ENCODE data around the gene PTPRZ1. TPM values are rescaled to one million over a fixed set of nuclear protein-coding genes. Genes with fewer than 3 reads are reported as not detected.

The PTPRZ1 gene
- polyA plus RNA-seq, 2 of the 4 experiments (the other 2 are of a cell fraction): not detected

DNA sequence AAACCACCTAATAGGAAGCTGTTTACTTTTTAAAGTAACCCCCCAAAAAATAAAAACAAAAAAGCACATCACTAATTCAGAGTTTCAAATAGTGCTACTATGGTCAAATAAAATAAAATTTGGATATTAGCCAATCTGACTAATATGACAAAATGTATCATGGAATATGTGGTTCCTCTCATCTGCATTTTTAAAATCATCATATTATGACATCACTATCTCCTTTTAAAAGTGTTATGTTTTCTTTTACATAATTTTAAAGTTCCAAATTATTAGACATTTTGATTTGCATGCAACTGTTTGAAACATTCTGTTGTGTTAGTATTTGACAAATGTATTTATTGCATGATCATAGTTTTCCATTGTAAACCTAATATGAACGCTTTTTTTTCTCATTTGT lies 160.7 kb downstream of the PTPRZ1 start:
- H3K9me3 ChIP-seq: no peaks in the 10 kb centered on the region
- no peak overlapping the region for H3K4me2 ChIP-seq
- H3K4me1 ChIP-seq: no peaks in the 10 kb centered on the region
- no peak overlapping the region for H3K27ac ChIP-seq
- FAIRE-seq (no peak), ATAC-seq (no peak), DNase-seq (ENCODE audit: low read depth in 1 of 2, low spot score in 1 of 2) (no peak)
- TF ChIP-seq CHD4 (IDR thresholded peaks at IDR 0.05; ENCODE audit: borderline replicate concordance) (no peak), NR3C1 (IDR thresholded peaks at IDR 0.05) (no peak), MYC (IDR thresholded peaks at IDR 0.05; ENCODE audit: borderline replicate concordance, low read length) (no peak), EHF (CRISPR knock-in tag; IDR thresholded peaks at IDR 0.05) (no peak), ESRRA (IDR thresholded peaks at IDR 0.05; ENCODE audit: borderline replicate concordance, low read length) (no peak), SMC3 (IDR thresholded peaks at IDR 0.05) (no peak), ZFP36 (IDR thresholded peaks at IDR 0.05; ENCODE audit: borderline replicate concordance, partially characterized antibody) (no peak), NFE2L2 (conservative IDR thresholded peaks at IDR 0.05; ENCODE audit: low read length) (no peak), POLR2A (IDR thresholded peaks at IDR 0.05; ENCODE audit: low read length) (no peak), RARB (CRISPR knock-in tag; IDR thresholded peaks at IDR 0.05) (no peak), TP53 (CRISPR knock-in tag; IDR thresholded peaks at IDR 0.05) (no peak), FOSL2 (IDR thresholded peaks at IDR 0.05) (no peak), FOSL2 (CRISPR knock-in tag; IDR thresholded peaks at IDR 0.05) (no peak), CBX8 (IDR thresholded peaks at IDR 0.05) (no peak), POLR2AphosphoS2 (conservative IDR thresholded peaks at IDR 0.05; ENCODE audit: low read length) (no peak), ZSCAN20 (CRISPR knock-in tag; IDR thresholded peaks at IDR 0.05) (no peak)
- TF ChIP-seq, protein P1, sequence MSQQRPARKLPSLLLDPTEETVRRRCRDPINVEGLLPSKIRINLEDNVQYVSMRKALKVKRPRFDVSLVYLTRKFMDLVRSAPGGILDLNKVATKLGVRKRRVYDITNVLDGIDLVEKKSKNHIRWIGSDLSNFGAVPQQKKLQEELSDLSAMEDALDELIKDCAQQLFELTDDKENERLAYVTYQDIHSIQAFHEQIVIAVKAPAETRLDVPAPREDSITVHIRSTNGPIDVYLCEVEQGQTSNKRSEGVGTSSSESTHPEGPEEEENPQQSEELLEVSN (IDR thresholded peaks at IDR 0.05; ENCODE audit: borderline replicate concordance, low read depth): no peak
- TF ChIP-seq, protein P2, sequence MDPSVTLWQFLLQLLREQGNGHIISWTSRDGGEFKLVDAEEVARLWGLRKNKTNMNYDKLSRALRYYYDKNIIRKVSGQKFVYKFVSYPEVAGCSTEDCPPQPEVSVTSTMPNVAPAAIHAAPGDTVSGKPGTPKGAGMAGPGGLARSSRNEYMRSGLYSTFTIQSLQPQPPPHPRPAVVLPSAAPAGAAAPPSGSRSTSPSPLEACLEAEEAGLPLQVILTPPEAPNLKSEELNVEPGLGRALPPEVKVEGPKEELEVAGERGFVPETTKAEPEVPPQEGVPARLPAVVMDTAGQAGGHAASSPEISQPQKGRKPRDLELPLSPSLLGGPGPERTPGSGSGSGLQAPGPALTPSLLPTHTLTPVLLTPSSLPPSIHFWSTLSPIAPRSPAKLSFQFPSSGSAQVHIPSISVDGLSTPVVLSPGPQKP (IDR thresholded peaks at IDR 0.05; ENCODE audit: low read depth, low read length): no peak
- TF ChIP-seq, protein P3, sequence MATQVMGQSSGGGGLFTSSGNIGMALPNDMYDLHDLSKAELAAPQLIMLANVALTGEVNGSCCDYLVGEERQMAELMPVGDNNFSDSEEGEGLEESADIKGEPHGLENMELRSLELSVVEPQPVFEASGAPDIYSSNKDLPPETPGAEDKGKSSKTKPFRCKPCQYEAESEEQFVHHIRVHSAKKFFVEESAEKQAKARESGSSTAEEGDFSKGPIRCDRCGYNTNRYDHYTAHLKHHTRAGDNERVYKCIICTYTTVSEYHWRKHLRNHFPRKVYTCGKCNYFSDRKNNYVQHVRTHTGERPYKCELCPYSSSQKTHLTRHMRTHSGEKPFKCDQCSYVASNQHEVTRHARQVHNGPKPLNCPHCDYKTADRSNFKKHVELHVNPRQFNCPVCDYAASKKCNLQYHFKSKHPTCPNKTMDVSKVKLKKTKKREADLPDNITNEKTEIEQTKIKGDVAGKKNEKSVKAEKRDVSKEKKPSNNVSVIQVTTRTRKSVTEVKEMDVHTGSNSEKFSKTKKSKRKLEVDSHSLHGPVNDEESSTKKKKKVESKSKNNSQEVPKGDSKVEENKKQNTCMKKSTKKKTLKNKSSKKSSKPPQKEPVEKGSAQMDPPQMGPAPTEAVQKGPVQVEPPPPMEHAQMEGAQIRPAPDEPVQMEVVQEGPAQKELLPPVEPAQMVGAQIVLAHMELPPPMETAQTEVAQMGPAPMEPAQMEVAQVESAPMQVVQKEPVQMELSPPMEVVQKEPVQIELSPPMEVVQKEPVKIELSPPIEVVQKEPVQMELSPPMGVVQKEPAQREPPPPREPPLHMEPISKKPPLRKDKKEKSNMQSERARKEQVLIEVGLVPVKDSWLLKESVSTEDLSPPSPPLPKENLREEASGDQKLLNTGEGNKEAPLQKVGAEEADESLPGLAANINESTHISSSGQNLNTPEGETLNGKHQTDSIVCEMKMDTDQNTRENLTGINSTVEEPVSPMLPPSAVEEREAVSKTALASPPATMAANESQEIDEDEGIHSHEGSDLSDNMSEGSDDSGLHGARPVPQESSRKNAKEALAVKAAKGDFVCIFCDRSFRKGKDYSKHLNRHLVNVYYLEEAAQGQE (IDR thresholded peaks at IDR 0.05): no peak
- WGBS (ENCODE audit: missing lambda C conversion rate): 0% methylated on average over 1 of the region's 1 CpG
- CTCF ChIA-PET: no interaction called here
- POLR2A ChIA-PET: no interaction called here
- H3K4me3 ChIP-seq: no peak overlapping the region

DNA sequence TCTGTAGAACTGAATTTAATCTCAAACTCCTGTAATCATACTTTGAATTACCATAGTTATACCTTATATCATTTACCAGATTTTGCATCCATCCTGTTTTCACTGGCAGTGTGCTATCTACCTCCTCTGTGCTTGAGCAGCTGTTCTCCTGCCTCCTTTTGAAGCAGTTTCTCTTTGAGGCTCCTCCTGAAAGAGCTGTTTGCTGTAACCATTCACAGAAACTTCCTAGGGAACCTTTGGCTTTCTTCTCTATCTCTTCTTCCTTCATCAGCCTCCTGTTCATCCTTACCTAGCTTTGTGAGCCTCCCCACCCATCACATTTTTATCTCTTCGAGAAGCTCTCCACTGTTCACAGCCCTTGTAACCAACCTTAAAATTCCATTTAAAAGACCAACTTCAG lies 162.9 kb downstream of the PTPRZ1 start:
- ChIA-PET CTCF (no interaction called here), POLR2A (no interaction called here)
- H3K4me2 ChIP-seq: no peak overlapping the region
- no peak overlapping the region for H3K27ac ChIP-seq
- H3K4me1 ChIP-seq: no peaks in the 10 kb centered on the region
- DNase-seq (ENCODE audit: low read depth in 1 of 2, low spot score in 1 of 2): no peak
- TF ChIP-seq CEBPB (IDR thresholded peaks at IDR 0.05) (no peak), ZSCAN20 (CRISPR knock-in tag; IDR thresholded peaks at IDR 0.05) (no peak), HEYL (CRISPR knock-in tag; IDR thresholded peaks at IDR 0.05) (no peak), NR3C1 (IDR thresholded peaks at IDR 0.05) (no peak)
- TF ChIP-seq, protein P4, sequence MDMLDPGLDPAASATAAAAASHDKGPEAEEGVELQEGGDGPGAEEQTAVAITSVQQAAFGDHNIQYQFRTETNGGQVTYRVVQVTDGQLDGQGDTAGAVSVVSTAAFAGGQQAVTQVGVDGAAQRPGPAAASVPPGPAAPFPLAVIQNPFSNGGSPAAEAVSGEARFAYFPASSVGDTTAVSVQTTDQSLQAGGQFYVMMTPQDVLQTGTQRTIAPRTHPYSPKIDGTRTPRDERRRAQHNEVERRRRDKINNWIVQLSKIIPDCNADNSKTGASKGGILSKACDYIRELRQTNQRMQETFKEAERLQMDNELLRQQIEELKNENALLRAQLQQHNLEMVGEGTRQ (IDR thresholded peaks at IDR 0.05): no peak
- no peak for ATAC-seq
- H3K9me3 ChIP-seq: no peaks in the 10 kb centered on the region
- WGBS (ENCODE audit: missing lambda C conversion rate): 3% methylated on average over 1 of the region's 1 CpG
- no peak overlapping the region for H3K4me3 ChIP-seq
- no peak for FAIRE-seq
